Stimulated activated CD8-positive, alpha-beta memory T cell treated with anti-CD3 and anti-CD28 coated beads, Interleukin-4, amount 100 ng/mL, for 24 hours (primary cell): ENCODE measurements around the gene KRTAP10-3.
"Not testable (repeated sequence)": the region's sequence is repeated elsewhere in the genome, so short reads cannot be mapped to it uniquely, and the experiment has no call there.

ENCODE experiments used
- DNase-seq: peaks from one replicate; pipeline ENCODE4 v3.0.0-alpha.2; 2020; ENCODE audit warnings: low read depth

The KRTAP10-3 gene

GRCh38 chr21:44571296-44571695, 12.7 kb upstream of the KRTAP10-3 start:
- no peak for DNase-seq

DNA sequence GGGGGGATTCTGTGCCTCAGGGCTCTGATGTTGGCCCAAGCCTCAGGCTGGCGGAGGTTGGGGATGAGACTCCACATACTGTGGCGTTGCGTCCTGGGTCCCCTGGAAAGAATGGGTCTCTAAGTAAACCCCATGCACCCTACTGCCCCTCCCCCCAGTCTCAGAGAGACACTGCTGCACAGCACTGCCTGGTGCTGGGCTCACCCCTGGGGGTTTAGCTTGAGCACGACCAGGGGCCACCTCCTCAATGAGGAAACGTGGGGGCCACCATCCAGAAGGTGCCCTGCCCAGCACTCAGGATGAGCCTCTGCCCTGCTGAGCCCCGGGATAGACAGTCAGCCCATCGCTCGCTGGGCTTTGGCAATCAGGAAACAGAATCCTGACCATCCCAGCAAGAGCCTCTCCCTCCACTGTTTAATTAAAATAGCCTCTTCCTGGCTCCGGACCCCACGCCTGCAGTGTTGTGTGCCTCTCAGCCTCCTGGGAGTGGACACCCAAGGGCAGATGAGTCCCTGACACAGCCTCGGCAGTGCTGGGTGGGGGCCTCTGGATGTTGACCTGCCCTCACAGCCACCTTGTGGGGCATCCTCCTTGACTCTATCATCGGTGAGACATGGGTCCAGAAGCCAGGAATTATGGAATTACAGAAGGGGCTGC, 11.4 kb upstream of the KRTAP10-3 start:
- DNase-seq: no peak

GRCh38 chr21:44568667-44569556, 10.3 kb upstream of the KRTAP10-3 start:
- no peak for DNase-seq

- DNase-seq: no peak
These were observed 9.7 kb upstream of the KRTAP10-3 start for GRCh38 chr21:44568261-44568660.

- no peak for DNase-seq
These were observed 9.0 kb upstream of the KRTAP10-3 start for GRCh38 chr21:44567481-44568171.

DNA sequence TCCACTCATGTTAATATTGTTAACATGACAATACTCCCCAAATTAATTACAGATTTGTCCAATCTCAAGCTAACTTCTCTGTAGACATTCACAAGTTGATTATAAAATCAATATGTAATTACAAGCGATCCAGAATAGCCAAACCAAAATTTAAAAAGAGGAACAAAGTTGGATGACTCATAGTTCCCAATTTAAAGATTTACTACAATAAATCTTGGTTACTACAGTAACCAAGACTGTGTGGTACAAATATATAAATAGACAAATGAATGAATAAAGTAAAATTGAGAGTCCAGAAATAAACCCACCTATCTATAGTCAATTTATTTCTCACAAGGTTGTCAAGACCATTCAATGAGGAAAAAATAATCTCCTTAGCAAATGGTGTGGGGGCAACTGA, 7.8 kb upstream of the KRTAP10-3 start:
- DNase-seq: no peak

DNA sequence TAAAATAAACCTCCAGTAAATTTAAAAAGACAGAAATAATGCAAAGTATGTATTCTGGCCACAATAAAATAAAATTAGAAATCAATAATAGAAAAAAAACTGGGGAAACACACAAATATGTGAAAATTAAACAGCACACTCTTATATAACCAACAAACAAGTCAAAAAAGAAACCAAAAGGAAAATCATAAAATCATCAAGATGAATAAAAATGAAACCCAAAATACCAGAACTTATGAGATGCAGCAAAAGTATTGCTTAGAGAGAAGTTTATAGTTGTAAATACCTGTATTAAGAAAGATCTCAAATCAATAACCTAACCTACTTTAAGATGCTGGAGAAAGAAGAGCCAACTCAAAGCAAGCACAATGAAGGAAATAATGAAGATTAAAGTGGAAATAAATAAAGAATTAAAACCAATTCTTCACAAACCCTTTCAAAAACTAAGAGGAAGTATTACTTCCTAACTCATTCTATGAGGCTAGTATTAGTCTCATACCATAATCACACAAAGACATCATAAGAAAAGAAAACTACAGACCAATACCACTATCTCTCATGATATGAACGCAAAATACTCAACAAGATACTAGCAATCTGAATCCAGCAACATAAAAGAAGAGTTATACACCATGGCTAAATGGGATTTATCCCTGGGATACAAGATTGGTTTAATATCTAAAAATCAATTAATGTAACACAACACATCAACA, 6.4 kb upstream of the KRTAP10-3 start:
- no peak for DNase-seq

DNA sequence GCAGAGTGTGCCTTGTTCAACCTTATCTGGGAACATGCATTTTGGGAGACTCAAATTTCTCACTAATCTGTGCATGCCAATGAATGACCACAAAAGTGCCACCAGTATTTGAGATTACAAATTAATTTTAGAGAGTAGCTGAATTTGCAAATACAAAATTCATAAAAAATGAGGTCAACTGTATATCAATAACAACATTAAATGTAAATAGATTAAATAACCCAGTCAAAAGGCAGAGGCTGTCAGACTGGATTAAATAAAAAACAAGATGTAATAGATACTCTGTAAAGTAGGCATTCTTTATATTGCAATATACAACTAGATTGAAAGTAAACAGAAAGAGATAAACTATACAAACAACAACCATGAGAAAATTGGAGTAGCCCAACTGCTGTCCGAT, 5.5 kb upstream of the KRTAP10-3 start:
- no peak for DNase-seq

- not testable (repeated sequence) for DNase-seq
These were observed 293 bp downstream of the KRTAP10-3 start for GRCh38 chr21:44558329-44558675.

GRCh38 chr21:44557491-44558328, 885 bp downstream of the KRTAP10-3 start:
- no peak for DNase-seq

- DNase-seq: no peak
These were observed 1.7 kb downstream of the KRTAP10-3 start for GRCh38 chr21:44556879-44557278.

GRCh38 chr21:44555200-44555875, 3.3 kb downstream of the KRTAP10-3 start:
- no peak for DNase-seq

- DNase-seq: no peak
These were observed 5.9 kb downstream of the KRTAP10-3 start for GRCh38 chr21:44552681-44553080.

GRCh38 chr21:44552136-44552535, 6.5 kb downstream of the KRTAP10-3 start:
- DNase-seq: no peak

- DNase-seq: no peak
These were observed 7.1 kb downstream of the KRTAP10-3 start, which contains the start of gene KRTAP10-2 for GRCh38 chr21:44551340-44551961. TSS of gene KRTAP10-2 (minus strand) at chr21:44551505. CDS start at chr21:44551458, 47 bp downstream.

- DNase-seq: no peak
These were observed 7.8 kb downstream of the KRTAP10-3 start for GRCh38 chr21:44550807-44551206.

GRCh38 chr21:44550285-44550684, 8.3 kb downstream of the KRTAP10-3 start:
- DNase-seq: not testable (repeated sequence)

GRCh38 chr21:44549525-44550211, 8.9 kb downstream of the KRTAP10-3 start:
- no peak for DNase-seq

- DNase-seq: no peak
These were observed 9.7 kb downstream of the KRTAP10-3 start for GRCh38 chr21:44548922-44549321.

DNA sequence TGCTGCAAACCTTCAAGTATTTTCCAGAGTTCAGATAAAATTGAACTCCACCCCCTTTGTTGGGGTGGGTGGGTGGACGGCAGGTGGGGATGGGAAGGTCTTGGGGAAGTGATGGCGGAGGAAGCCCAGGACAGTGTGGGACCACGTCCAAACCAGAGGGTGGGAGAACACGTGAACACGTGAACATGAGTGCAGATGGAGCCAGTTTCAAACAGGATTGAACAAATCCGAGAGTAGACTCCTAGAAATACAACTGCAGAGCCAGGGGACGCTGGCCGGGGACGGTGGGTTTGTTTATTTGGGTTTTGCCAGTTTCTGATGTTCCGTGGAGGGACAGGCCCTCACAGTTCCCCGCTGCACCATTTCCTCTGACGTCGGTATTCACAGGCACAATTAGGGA, 10.2 kb downstream of the KRTAP10-3 start:
- DNase-seq: no peak
